Measurements from ENCODE around the gene CAAP1. TPM values are rescaled to one million over a fixed set of nuclear protein-coding genes. Genes with fewer than 3 reads are reported as not detected.

The CAAP1 gene
- total and polyA plus RNA-seq, 10 of the 15 experiments (the other 5 are each of a cell fraction or from before 2014, with no cell fraction given): 11.0 to 27.5 (median 20.5) TPM

GRCh38 chr9:26812217-26812616 lies 80.4 kb downstream of the CAAP1 start (continued):
- TF ChIP-seq REST (IDR thresholded peaks at IDR 0.05; ENCODE audit: low read depth, low read length) (no peak), ZNF622 (IDR thresholded peaks at IDR 0.05) (no peak), CEBPB (IDR thresholded peaks at IDR 0.05; ENCODE audit: borderline replicate concordance in 1 of 2, low read depth in 2 of 2, low read length in 2 of 2) (no peak), YY1 (IDR thresholded peaks at IDR 0.05; ENCODE audit: low read depth, low read length) (no peak), ZNF384 (IDR thresholded peaks at IDR 0.05; ENCODE audit: borderline replicate concordance, low read depth, low read length) (no peak), MTA2 (IDR thresholded peaks at IDR 0.05; ENCODE audit: low read depth) (peak; percentile 55; the same call in 1 of the 2 replicates), SMAD5 (IDR thresholded peaks at IDR 0.05; ENCODE audit: low read depth) (no peak), ATF7 (IDR thresholded peaks at IDR 0.05; ENCODE audit: low read depth) (peak; percentile 49; the same call in 1 of the 2 replicates), TARDBP (IDR thresholded peaks at IDR 0.05; ENCODE audit: borderline replicate concordance) (no peak), ZBTB33 (IDR thresholded peaks at IDR 0.05) (no peak), SREBF1 (IDR thresholded peaks at IDR 0.05; ENCODE audit: low read length) (no peak), NBN (IDR thresholded peaks at IDR 0.05) (0 out of 2 replicates have a peak, but pooled peaks have one; percentile 36), PKNOX1 (IDR thresholded peaks at IDR 0.05) (0 out of 2 replicates have a peak, but pooled peaks have one; percentile 31), MEF2A (IDR thresholded peaks at IDR 0.05; ENCODE audit: insufficient read depth, low read depth, low read length) (0 out of 2 replicates have a peak, but pooled peaks have one; percentile 45), PRDM15 (CRISPR knock-in tag; IDR thresholded peaks at IDR 0.05) (no peak), FOS (IDR thresholded peaks at IDR 0.05; ENCODE audit: borderline replicate concordance, extremely low read depth, insufficient read length) (no peak), ZNF24 (IDR thresholded peaks at IDR 0.05) (no peak), SKIL (IDR thresholded peaks at IDR 0.05; ENCODE audit: low read depth, poor library complexity, severe bottlenecking) (no peak), JUNB (IDR thresholded peaks at IDR 0.05) (peak; percentile 28), RFX5 (IDR thresholded peaks at IDR 0.05; ENCODE audit: low read depth, low read length) (no peak)
